Stimulated activated CD8-positive, alpha-beta memory T cell treated with anti-CD3 and anti-CD28 coated beads, Interleukin-7, amount 100 ng/mL, for 4 hours (primary cell): ENCODE data around the gene ARRDC1.
"Not testable (repeated sequence)": the region's sequence is repeated elsewhere in the genome, so short reads cannot be mapped to it uniquely, and the experiment has no call there.

Source experiments
- DNase-seq, 2 donors: peaks; one replicate each; pipeline ENCODE4 v3.0.0-alpha.2; 2020; ENCODE audit warnings: low read depth in 2 of 2

The ARRDC1 gene

DNA sequence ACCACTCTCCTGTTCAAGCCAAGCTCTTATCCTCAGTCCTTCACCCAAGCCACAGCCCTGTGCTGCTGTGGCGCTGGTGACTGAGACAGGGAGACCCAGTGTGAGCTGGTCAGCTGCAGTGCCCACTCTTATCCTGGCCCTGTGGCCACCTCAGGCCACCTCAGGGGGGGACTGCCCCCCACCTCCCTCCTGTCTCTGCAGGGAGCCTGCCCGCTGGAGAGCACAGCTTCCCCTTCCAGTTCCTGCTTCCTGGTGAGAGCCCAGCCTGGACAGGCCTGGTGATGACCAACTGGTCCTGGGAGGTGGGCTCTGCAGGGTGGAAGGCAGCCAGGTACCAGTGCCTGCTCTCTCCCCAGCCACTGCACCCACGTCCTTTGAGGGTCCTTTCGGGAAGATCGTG is 7.8 kb downstream of the ARRDC1 start:
- DNase-seq: no peak

DNA sequence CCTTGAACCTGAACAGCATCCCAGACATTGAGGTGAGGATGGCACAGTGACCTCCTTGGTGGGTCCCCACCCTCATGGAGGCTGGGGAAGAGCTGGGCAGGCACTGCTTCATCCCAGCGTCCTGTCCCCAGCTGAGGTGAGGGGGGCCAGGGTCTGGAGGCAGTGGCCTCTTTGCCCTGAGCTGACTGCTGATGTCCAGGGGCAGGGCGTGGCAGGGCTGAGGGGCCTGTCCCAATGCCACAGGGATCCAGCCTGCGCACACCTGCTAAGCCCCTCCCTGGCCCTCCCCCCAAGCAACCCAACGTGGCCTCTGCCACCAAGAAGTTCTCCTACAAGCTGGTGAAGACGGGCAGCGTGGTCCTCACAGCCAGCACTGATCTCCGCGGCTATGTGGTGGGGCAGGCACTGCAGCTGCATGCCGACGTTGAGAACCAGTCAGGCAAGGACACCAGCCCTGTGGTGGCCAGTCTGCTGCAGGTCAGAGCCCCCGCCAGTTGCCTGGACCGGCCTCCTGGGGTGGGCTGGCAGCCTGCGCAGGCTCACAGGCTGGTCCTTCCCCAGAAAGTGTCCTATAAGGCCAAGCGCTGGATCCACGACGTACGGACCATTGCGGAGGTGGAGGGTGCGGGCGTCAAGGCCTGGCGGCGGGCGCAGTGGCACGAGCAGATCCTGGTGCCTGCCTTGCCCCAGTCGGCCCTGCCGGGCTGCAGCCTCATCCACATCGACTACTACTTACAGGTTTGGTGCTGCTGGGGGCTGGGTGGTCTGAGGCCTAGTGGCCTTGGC is 8.4 kb downstream of the ARRDC1 start:
- DNase-seq: no peak

DNA sequence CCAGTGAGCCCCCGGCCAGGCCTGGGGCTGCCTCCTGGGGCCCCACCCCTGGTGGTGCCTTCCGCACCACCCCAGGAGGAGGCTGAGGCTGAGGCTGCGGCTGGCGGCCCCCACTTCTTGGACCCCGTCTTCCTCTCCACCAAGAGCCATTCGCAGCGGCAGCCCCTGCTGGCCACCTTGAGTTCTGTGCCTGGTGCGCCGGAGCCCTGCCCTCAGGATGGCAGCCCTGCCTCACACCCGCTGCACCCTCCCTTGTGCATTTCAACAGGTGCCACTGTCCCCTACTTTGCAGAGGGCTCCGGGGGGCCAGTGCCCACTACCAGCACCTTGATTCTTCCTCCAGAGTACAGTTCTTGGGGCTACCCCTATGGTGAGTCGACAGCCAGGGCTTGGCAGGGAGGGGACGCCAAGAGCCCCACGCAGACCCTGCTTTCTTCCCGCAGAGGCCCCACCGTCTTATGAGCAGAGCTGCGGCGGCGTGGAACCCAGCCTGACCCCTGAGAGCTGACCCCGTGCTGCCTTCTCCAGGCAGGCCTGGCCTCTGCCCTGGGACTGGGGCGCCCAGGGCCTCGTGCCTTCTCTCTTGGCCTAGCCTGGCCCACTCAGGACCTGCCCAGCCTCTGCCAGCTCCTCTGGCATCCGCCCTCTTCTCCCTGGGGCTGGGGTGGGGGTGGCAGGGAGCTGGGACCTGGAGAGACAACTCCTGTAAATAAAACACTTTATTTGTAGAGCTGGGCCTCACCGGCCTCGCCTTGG is 9.3 kb downstream of the ARRDC1 start:
- DNase-seq: no peak

DNA sequence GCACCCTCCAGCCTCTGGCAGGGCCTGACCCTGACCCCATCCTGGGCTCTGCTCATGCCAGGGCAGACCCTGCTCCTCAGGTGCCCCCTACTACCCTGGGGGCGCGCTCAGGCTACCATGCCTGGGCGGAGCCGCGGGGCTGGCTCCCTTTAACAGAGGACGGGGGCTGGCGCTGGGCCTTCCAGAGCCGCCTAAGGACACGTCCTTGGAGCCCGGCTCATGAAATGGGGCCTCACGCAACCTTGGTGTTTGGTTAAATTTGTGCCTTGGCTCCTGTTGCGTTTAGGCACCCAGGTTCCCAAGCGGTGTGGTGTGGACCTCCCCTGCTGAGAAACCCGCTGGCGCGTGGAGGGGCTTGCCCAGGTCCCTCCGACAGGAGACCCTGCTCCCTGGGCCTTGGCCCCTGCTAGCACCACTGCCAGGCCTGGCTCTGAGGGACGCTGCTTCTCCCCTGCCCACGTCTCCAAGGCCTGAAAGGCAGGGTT is 9.9 kb downstream of the ARRDC1 start:
- DNase-seq: no peak

DNA sequence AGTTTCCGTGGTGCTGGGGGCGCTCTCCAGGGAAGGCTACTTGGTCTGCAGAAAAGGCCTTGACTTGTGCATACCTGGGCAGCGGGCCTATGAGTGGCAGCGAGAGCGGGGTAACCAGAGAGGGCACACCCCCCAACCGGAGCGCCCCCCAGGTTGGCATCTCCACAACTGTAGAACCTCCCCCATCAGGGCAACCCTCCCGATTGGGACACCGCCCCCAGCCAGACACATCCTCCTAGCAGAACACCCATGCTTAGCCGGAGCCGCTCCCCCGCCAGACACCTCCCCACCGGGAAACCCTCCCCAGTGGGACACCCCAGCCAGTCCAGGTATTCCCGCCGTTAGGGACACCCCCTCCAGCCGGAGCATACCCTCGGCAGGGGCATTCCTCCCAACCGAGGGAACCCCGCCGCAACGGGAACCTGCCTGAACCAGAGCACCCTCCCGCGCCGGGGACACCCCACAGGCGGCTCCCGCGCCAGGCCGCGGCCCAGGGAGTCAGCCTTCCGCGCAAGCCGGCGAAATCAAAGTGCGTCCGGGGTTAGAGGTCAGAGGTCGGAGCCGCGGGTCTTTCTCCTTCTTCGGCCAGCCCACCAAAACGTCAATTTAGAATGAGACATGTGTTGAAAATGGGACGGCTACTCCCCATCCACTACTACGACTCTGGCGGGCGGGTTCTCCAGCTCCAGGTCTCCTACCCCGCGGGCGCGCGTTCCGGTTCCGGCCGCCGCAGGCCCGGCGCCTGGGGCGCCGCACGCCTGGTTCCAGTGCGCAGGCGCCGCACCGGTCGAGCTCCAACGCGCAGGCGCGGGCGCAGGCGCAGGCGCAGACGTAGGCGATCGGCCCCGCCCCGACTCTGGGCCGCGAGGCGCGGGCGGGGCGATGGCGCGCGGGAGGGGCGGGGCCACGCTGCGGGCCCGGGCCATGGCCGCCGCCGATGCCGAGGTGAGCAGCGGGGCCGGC is 12.9 kb downstream of the ARRDC1 start, which contains the start of gene EHMT1:
Gene EHMT1, plus strand, starts transcription at position 901 of the 963 bp plus-strand sequence. Its CDS starts 24 bp downstream, at position 925.
- peak; percentile 64 to 80 for DNase-seq

DNA sequence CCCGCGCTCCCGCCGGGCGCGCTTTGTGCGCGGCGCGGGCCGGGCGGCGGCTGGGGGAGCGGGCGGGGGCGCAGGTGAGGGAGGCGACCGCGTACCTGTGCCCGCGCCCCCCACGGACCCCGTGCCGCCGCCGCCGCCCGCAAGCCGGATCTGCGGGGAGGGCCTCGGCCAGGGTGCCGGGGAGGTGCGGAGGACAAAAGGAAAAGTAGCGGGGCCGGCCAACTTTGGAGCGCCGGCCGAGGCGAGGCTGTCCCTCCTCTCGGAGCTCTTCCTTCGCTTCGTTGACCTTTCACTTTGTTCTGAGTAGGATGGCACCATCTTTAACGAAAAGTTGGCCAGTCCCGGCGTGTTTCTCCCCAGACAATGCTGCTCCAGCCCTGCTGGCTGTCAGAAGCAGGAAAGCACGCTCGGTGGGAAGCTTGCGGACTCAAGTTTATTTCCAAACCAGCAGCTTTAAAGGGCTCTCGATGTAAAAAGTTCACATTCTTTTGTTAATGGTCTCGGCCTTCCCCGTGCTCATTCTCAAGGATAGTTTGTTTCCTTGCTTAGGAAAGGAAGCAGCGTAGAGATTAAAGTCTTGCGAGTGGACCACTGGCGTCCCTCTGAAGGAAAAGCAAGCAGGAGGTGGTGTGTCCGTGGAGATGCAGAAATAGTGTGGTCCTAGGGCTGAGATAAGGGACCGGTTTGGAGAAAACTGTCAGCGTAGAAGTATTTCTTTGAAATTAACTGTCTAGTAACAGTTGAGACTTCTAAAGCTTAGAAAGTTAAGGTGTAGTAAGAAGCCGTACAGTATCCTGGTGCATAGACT is 14.0 kb downstream of the ARRDC1 start:
- no peak for DNase-seq

DNA sequence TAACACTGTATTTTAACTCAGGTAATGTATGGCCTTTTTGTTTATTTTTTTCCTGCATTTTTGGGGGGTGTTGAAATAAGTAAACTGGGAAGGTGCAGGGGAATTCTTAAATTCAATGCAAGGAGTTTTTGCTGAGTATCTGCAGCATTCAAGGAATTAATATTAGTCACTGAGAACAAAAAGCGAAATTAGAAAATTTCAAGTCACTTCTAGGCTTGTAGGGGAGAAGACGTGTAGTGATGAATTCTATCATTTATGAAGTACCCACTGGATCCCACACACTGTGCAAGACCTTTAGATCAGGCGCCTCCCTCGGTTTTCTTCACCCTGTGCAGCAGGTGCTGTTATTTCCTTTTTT is 14.5 kb downstream of the ARRDC1 start:
- DNase-seq: no peak

DNA sequence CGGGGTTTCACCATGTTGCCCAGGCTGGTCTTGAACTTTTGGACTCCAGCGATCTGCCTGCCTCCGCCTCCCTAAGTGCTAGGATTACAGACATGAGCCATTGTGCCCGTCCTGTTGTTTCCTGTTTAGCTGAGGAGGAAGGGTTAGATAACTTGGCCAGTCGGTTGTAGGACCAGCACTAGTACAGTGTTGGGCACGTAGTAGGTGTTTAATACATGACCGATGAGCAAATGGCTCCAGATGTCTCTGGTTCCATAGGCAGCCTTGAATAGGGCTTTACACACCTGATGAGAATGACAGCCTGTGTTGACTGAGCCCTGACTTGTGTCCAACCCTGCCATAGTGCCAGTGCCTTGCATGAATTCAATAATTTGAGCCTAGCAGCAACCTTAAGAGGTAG is 15.1 kb downstream of the ARRDC1 start:
- DNase-seq: no peak

DNA sequence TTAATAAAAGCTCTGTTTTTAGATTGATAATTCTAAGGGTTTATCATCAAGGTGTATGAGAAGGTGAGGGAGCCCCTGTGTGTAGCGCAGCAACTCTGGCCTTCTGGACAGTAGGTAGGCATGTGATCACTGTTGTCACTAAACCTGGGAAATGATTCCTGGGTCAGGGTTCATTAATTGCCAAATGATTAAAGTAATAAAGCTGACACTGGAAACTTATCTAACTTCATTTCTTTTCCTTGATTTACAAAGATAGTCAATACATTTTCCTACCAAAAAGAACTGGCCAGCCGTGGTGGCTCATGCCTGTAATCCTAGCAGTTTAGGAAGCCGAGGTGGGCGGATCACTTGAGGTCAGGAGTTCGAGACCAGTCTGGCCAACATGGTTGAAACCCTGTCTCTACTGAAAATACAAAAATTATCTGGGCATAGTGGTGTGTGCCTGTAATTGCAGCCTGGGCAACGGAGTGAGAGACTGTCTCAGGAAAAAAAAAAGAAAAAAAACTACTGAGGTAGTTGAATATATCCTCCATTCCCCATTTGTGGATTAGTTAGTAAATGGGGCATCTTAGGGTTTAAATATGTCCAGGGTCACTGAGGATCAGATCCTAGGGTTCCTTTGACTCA is 15.8 kb downstream of the ARRDC1 start:
- DNase-seq: no peak

DNA sequence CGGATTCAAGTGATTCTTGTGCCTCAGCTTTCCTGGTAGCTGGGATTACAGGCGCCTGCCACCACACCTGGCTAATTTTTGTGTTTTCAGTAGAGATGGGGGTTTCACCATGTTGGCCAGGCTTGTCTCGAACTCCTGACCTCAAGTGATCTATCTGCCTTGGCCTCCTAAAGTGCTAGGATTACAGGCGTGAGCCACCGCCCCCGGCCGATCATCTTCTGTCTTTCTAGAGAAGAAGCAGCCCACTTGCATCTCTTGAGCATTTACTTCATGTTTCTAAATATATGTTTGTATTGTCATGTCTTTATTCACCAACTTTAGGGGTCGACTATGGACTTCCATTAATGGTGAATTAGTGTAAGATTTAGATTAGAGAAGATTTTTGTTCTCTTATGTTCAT is 16.7 kb downstream of the ARRDC1 start:
- not testable (repeated sequence) for DNase-seq

DNA sequence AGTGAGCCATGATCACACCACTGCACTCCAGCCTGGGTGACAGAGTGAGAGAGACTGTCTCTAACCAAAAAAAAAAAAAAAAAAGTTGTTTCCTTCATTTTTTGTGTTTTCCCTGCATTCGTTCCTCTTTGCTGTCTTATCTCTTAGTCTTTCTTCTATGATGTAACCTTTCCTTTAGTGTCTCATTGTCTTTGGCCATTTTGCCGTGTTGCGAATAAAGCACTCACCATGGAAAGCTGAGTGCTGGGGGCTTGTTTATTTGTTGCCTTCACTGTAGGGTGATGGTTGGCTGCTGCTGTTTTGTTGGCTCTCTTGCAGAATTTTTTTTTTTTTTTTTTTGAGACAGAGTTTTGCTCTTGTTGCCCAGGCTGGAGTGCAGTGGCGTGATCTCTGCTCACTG is 21.0 kb downstream of the ARRDC1 start:
- no peak for DNase-seq

DNA sequence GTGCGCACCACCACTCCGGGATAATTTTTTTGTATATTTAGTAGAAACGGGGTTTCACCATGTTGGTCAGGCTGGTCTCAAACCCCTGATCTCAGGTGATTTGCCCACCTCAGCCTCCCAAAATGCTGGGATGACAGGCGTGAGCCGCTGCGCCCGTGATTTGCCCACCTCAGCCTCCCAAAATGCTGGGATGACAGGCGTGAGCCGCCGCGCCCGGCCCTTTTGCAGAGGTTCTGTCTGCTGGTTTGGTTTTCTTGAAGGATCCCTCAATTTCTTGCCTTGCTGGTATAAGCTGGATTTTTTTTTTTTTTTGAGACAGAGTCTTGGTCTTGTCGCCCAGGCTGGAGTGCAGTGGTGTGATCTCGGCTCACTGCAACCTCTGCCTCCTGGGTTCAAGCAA is 21.9 kb downstream of the ARRDC1 start:
- not testable (repeated sequence) for DNase-seq

DNA sequence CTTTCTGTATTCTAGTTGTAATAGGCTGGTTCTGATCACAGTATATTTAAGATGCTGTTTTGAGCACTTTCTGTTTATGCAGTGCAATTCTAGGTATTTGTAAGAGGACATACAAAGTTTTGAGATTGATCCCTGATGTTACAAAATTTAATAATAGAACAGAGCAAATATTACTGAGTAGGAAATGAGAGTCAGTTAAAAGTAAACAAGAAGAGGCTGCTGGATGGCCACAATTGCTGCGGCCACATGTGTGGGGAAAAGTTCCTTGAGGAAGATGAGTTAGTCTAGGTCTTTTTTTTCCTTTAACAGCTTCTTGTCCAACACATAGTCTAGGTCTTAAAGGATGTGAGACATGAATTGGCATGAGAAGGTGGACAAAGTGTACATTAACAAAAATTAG is 24.6 kb downstream of the ARRDC1 start:
- DNase-seq: no peak

DNA sequence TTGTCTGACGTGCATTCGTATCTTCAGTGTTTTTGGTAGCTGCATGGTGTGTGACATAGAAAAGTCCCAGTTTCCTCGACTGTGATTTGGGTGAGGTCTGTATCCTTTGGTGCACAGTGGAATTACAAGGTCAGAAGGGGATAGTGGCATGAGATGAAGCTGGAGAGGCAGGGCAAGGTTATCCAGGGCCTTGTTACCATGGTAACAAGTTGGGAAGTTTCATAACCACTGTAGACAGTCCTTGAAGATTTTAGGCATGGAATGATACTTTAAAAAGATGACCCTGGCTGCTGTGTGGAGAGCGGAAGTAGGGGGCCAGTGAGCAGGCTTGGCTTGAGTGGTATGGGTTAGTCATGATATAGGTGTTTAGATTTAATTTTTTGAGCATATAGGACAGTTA is 25.2 kb downstream of the ARRDC1 start:
- no peak for DNase-seq

DNA sequence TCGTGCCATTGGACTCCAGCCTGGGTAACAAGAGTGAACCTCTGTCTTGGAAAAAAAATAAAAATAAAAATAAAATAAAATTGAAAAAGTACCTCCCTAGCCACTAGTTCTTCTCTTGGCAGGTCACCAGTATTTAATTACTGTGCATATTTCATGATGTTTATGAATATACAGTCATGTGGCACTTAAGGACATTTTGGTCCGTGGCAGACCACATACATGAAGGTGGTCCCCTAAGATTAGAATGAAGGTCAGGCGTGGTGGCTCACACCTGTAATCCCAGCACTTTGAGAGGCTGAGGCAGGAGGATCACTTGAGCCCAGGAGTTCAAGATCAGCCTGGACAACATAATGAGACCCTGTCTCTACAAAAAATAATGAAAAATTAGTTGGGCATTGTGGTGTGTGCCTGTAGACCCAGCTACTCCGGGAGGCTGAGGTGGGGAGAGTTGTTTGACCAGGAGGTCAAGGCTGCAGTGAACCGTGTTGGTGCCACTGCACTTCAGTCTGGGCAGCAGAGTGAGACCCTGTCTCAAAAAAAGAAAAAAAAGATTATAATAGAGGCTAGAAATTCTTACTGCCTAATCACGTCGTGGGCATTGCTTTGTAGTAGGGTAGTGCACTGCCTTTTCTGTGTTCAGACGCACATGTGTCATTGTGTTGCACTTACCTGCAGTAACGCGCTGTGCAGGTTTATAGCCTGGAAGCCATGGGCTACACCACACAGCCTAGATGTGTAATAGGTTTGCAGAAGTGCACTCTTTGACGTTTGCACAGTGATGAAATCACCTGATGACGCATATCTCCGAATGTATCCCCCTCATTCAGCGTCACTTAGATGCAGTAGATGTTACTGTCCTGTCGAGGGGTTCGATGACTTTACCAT is 26.1 kb downstream of the ARRDC1 start:
- DNase-seq: no peak

DNA sequence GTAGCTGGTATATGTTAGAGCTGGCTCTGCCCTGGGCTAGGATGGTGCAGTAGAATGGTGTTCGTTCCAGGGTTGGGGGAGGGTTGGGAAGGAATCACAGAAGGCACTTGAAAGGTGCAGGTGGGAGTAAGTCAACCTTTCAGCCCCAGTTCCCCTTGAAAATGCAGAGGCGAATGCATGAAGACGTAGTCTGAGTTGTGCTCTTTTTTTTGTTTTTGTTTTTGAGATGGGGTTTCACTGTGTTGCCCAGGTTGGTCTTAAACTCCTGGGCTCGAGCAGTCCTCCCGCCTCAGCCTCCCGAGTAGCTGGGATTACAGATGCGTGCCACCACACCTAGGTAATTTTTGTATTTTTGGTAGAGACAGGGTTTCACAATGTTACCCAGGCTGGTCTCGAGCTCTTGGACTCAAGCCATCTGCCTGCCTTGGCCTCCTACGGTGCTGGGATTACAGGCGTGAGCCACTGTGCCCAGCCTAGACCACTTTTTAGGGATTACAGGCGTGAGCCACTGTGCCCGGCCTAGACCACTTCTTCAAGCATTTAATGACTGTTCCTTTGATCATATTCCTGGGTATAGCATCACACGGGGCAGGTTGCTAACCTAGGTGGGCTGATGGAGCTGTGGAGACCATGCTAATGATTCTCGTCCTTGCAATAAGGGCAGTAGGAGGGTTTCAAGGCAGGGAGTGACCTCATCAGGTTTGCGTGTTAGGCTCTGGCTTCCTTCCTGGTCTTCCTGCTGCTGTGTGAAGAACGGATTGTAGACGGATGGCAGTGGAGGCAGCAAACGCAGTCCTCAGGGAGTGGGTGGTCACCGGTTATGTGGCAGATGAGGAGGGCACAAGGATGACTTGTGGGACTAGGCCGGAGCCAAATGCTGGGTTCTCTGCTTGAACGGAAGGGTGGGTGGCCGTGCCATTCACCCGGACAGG is 27.0 kb downstream of the ARRDC1 start:
- no peak for DNase-seq

DNA sequence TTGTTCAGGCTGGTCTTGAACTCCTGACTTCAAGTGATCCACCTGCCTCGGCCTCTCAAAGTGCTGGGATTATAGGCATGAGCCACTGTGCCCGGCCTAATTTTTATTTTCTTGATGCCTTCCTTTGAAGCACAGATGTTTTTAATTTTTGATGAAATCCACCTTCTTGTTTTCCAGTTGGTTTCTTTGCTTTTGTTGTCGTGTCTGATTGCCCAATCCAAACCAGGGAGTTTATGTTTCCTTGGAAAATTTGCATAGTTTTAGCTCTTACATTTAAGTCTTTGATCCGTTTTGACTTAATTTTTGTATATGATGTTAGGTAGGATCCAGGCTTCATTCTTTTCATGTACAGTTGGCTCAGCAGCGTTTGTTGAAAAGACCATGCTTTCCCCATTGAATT is 28.5 kb downstream of the ARRDC1 start:
- no peak for DNase-seq

DNA sequence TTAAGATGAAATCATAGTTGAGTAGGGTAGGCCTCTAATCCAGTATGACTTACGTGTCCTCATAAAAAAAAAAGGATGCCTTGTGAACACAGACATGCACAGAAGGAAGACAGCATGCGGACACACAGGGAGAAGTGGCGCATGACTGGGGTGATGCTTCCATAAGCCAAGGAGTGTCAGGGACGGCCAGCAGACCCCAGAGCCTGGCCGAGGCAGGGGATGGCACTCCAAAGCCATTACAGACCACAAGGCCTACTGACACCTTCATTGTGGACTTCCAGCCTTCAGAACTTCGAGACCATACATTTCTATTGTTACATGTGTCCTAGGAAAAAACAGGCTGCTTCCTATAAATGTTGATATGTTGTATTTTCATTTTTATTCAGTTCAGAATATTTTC is 33.2 kb downstream of the ARRDC1 start:
- no peak for DNase-seq
